Nephron progenitor cell (in vitro differentiated cells): ENCODE results near the gene AGAP3.

ENCODE experiments used
- DNase-seq: peaks from one replicate; pipeline ENCODE4 v3.0.0; 2021
- H3K27ac Mint-ChIP-seq: 2 replicates; pipeline ENCODE4 v1.8.0; 2021; ENCODE audit warnings: mild to moderate bottlenecking, moderate library complexity, mixed read lengths
- H3K27me3 Mint-ChIP-seq: 2 replicates; pipeline ENCODE4 v1.8.0; 2021; ENCODE audit warnings: mild to moderate bottlenecking, low read depth, mixed read lengths; ENCODE audit not compliant: poor library complexity
- H3K36me3 Mint-ChIP-seq: 2 replicates; pipeline ENCODE4 v1.8.0; 2021; ENCODE audit warnings: low read depth, mixed read lengths
- H3K4me1 Mint-ChIP-seq: 2 replicates; pipeline ENCODE4 v1.8.0; 2021; ENCODE audit warnings: mixed read lengths
- H3K4me3 Mint-ChIP-seq: 2 replicates; pipeline ENCODE4 v1.8.0; 2021; ENCODE audit warnings: mild to moderate bottlenecking, moderate library complexity, mixed read lengths
- H3K9me3 Mint-ChIP-seq: 2 replicates; pipeline ENCODE4 v1.8.0; 2021; ENCODE audit warnings: mild to moderate bottlenecking, moderate library complexity, mixed read lengths
- CTCF ChIP-seq: fragments of 200-600 bp; sonication (generic); IDR thresholded peaks from 2 replicates; pipeline ENCODE4 v1.5.0; 2021; ENCODE audit warnings: antibody characterized with exemption

Gene AGAP3

DNA sequence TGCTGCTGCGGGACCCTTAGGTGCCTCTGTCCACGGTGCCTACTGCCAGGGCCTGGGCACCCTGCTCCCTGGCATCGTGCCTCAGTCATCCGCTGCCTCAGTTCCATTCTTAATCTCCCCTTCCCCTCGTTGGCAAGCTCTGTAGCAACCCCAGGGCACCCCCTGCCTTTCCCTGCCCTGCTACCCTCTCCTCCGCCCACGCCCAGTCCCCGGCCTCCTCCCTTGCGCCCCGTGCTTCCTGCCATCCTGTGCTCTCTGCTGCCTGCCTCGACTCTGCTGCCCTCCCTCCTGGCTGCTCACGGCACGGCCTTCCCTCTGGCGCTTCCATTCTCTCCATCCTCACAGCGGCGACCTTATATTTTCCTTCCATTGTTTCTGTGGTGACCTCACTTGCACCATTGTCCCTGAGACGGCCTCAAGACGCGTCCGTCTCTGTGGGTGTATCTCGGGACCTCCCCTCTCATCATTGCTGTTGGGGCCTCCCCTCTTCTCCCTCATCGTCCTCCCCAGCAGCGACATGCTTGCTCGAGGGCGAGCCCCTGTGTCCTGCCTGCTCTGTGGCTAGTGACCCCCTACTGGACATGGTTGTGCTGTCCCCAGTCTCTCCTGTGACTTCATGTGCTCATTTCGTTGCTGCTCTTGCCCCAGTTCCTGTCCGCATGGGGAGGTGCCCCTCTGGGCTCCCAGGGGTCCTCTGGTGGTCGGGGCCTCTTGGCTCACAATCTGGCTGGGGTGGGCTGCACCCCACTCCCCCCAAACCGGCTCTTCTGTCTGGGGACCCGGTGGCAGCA is 35.3 kb downstream of the AGAP3 start:
- Mint-ChIP-seq H3K9me3 (no peaks in the 10 kb centered on the region), H3K4me1 (peaks cover 24% of the 10 kb centered on the region), H3K36me3 (peaks cover 47% of the 10 kb centered on the region), H3K27ac (no peak overlapping the region), H3K4me3 (no peak overlapping the region), H3K27me3 (peaks cover 40% of the 10 kb centered on the region)
- DNase-seq: no peak
- TF ChIP-seq CTCF: no peak

GRCh38 chr7:151122276-151122675 is 36.0 kb downstream of the AGAP3 start:
- H3K4me3 Mint-ChIP-seq: no peak overlapping the region
- peak; percentile 51 for DNase-seq
- peaks cover 26% of the 10 kb centered on the region for H3K4me1 Mint-ChIP-seq
- H3K27me3 Mint-ChIP-seq: peaks cover 42% of the 10 kb centered on the region
- H3K27ac Mint-ChIP-seq: no peak overlapping the region
- H3K9me3 Mint-ChIP-seq: no peaks in the 10 kb centered on the region
- TF ChIP-seq CTCF: no peak
- H3K36me3 Mint-ChIP-seq: peaks cover 48% of the 10 kb centered on the region

- Mint-ChIP-seq H3K27me3 (peaks cover 43% of the 10 kb centered on the region), H3K4me3 (no peak overlapping the region), H3K27ac (no peak overlapping the region), H3K36me3 (peaks cover 53% of the 10 kb centered on the region), H3K9me3 (no peaks in the 10 kb centered on the region), H3K4me1 (peaks cover 31% of the 10 kb centered on the region)
- no peak for TF ChIP-seq CTCF
- no peak for DNase-seq
Observed at GRCh38 chr7:151122796-151123157, 36.5 kb downstream of the AGAP3 start.

- DNase-seq: no peak
- Mint-ChIP-seq H3K27me3 (peaks cover 47% of the 10 kb centered on the region), H3K4me3 (no peak overlapping the region), H3K9me3 (no peaks in the 10 kb centered on the region), H3K4me1 (peaks cover 36% of the 10 kb centered on the region), H3K36me3 (peaks cover 58% of the 10 kb centered on the region), H3K27ac (no peak overlapping the region)
- no peak for TF ChIP-seq CTCF
Observed at GRCh38 chr7:151123158-151123821, 37.0 kb downstream of the AGAP3 start.

GRCh38 chr7:151123822-151124464 is 37.7 kb downstream of the AGAP3 start:
- peaks cover 41% of the 10 kb centered on the region for H3K4me1 Mint-ChIP-seq
- peak; percentile 92 for DNase-seq
- peaks cover 58% of the 10 kb centered on the region for H3K36me3 Mint-ChIP-seq
- H3K4me3 Mint-ChIP-seq: no peak overlapping the region
- no peaks in the 10 kb centered on the region for H3K9me3 Mint-ChIP-seq
- peaks cover 48% of the 10 kb centered on the region for H3K27me3 Mint-ChIP-seq
- TF ChIP-seq CTCF: peak; percentile 97
- no peak overlapping the region for H3K27ac Mint-ChIP-seq
